ENCODE data around the gene ISX.

Gene ISX

DNA sequence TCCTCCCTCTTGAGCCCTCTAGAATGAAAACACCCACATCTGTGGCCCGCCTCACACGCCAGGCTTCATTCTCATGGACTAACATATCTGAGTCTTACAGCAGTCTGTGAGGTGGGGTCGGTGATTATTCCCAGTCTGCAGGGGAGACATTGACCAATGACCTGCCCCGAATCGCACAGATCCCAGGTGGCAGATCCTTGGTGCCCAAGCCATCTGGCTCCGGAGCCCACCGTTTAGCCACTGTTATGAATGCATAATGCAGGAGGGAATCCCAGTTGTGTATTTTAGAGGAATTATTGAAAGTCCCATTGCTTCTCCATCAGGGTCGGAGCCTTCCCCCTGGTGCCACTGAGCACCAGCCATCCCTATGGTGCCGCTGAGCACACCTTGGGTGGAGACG, 47.4 kb downstream of the ISX start:
- DNase-seq (ENCODE audit: low spot score), result no peak

DNA sequence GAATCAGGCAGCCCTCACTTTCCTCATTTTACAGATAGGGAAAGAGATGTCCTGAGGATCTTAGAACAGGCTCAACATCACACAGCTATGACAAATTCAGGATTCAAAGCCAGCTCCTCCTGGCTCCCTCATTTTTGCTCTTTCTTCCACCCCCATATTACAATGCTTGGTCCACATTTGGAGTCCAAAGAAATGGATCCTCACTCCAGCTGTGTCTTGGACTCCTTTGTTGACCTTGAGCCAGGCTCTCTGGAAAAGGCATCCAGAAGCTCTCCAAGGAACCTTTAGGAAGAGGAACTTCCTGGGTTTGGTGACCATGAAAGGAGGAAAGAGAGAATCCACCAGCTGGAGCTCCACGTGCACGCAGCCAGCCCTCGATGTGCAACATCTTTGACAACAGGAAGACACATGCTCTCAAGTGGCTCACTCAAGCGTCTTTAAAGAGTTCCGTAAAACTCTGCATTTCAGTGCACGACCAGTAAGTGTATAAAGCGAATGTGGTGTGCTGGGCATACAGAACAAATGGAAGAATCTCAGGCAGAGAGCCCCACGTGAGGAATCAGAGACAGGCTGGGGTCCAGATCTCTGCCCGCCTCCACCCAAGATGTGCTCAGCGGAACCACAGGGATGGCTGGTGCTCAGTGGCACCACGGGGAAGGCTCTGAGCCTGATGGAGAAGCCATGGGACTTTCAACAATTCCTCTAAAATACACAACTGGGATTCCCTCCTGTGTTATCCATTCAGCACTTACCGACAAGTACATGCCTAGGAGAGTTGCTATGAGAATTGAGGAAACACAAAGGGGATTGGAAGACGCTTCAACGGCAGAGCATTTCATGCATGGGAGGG, 48.4 kb downstream of the ISX start:
- DNase-seq (ENCODE audit: low spot score), result no peak

DNA sequence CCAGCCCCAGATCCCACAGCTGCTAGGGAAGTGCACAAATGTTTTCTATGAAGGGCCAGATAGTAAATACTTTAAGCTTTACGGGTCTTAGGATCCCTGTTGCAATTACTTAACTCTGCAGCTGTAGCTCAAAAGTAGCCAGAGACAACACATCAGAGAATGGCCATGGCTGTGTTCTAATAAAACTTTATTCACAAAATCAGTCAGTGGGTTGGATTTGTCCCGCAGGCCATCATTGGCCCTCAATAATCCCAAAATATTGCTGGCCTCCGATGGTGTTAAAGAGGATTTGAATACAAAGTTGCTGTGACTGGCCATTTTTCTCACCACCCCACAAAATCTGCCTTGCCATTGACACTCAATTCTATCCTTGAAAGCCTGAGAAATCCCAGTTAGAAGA, 49.6 kb downstream of the ISX start:
- DNase-seq (ENCODE audit: low spot score), result no peak

DNA sequence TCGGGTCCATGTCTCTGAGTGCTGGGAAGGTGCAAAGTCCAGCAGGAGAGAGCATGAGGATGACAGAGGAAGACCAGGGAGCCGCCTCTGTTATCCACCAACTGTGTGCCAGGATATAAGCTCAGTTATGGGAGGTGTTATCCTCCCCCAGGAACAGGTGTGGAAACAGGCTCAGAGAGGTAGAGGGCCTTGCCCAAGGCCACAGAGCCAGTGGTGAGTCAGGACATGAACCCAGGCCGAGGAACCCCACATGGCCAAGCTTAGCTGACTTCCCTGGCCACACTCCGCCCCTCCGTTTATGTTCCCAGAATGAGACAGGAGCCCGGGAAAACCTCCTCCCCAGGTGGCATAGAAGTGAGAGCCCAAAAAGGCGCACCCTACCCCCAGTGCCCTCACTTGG, 50.3 kb downstream of the ISX start:
- DNase-seq (ENCODE audit: low spot score), result no peak

DNA sequence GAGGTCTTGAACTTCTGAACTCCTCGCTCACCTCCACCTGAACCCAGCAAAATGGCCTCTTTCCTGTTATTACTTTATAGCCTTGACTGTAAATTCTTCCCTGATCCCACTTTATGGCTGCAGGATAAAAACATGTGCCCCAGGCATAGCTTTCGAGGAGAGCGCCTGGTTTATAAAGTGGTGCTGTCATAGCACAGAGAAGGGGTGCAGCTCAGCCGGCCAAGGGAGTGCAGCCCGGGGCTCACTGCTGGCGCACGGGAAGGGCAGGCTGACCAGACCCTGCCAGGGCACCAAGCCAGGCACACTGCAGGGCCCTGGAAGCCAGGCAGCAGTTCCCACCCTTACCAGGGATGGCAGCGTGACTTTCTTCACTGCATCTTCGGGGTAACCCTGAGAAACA, 50.9 kb downstream of the ISX start:
- no peak for DNase-seq (ENCODE audit: low spot score)

DNA sequence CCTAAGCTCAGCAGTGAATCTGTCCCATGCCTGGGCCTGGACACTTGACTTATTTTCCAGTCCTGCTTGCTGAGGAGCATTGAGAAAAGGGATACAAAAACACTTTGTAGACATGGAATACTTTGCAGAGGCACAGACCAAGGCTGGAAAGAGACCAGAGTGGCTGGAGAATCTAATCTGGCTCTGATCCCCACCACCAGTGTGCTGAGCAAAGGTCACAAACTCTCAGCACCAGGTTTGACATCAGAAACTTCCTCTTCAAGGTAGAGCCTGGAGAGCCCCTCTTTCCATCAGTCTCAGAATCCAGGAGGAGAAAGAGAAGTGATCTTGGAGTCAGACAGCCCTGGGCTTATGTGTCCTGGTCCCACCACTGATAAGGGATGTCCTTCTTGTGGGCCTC, 53.5 kb downstream of the ISX start:
- DNase-seq (ENCODE audit: low spot score), result no peak

DNA sequence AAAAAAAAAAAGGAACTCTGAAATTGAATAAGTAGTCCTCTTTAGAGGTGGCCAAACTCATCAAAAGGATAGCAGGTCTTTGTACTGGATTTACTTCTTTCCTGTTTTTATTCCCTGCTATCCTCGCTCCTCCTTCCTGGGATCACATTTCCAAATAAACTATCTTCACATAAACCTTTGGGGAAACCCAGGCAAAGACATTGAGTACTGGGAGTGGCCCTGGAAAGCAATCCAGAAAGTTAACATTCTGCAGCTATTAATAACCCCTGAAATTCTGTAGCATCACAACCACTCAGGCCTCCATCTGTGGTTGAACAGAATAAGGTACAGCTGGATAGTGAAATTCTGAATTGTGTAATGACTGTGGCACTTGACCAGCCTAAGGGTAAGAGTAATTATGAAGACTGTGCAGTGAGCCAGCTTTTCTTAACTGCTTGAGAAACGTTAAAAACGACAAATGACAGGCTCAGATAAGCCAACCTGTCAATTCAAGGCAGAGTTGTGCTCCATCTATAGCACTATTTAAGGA, 58.8 kb downstream of the ISX start:
- DNase-seq (ENCODE audit: low spot score), result no peak

DNA sequence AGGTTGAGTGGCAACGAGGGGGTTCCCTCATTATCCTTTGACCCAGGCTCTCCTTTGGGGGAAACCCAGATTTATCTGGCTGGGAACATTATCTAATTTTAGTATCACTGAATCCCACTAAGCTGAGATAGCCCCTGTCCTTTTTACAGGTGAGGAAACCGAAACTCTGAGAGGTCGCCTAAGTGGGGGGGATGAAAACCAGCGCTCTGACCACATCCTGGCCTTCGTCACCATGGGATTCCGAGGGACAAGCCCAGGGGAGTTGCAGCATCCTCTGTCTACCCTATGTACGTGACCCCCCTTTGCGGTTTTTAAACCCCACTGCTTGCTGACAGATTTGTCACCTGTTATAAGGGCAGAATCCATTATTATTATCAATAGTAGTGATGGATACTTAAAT, 61.0 kb downstream of the ISX start:
- DNase-seq (ENCODE audit: low spot score), result no peak

DNA sequence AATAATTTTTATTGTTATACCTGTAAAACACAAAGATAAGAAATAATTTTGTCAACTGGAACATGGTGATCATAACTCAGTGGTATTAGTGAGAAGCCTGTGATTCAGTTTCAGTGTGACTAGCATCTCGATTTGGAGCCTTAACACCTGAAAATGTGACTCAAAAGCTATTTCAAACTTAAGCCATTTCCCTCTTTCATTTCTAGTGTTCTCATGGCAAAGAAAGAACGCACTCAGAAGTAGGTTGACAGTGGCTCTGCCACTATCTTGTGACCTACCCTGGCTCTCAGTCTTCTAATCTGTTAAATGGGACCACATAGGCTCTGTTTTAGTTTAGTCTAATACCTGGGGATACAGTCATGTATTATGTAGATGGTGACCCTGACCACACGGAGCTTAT, 62.7 kb downstream of the ISX start:
- DNase-seq (ENCODE audit: low spot score), result no peak

DNA sequence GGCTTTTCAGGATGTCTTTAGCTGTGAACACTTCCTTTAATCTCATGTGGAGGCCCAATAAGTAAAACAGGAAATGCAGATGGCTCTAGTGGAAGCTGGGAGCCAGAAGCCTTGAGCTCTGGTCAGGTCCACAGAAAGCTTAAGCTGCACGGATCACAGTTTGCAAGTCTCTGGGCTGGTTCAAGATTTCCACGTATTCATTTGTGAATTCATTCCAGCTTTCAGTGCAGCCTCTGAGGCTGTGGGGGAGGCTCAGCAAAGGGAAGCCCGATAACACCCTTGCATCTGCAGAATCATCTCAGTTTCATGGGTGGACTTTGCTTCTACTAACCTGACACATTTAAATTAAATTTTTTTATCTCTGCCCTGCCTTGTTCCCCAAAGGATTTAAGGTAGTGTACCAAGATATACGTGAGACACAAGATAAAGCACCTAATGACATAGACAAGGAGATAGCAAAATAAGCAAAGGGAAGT, 65.6 kb downstream of the ISX start:
- no peak for DNase-seq (ENCODE audit: low spot score)

DNA sequence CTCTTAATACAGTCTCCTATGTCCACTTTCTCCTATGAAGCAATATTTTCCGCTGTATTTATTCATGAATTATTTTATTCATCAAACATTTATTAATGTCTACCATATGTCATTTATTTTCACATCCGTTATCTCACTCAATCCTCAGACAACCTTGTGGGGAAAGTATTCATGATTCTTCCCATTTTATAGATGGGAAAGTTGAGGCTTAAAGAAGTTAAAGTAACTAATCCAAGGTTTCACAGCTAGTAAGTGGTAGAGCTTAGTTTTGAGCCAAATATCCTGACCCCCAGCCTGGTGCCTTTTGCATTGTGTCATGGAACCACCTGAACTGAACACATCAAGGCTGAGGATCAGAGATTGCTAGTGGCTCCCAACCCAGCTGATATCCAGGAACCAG, 66.6 kb downstream of the ISX start:
- no peak for DNase-seq (ENCODE audit: low spot score)

DNA sequence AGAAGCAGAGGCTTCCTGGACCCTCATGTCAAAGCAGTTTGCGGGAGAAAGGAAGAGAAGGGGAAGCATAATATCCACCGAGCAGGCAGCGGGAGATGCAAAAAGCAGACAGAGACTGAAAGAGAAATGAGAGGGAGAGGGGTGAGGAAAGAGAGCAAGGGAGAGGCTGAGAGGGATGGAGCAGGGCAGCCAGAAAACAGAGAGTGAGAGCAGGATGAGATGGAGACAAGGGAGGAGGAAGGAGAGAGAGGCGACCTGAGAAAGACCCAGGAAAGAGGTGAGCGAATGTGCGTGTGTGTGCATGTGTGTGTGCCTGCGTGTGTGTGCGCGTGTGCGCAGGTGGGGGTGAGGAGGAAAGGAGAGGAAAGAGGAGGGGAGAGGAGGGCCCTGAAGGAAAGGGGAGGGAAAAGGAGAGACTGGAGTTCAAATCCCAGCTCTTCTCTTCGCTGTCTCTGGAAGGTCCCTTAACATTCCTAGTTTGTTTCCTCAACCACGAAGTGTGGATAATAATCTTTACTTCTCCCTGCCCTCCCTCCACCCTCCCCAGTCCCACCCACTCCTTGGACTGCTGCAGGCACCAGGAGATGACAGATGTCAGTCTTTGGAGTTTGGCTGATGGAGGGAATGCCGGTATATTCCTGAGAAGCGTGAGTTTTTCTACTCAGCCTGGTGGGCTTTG, 67.9 kb downstream of the ISX start:
- no peak for DNase-seq (ENCODE audit: low spot score)

DNA sequence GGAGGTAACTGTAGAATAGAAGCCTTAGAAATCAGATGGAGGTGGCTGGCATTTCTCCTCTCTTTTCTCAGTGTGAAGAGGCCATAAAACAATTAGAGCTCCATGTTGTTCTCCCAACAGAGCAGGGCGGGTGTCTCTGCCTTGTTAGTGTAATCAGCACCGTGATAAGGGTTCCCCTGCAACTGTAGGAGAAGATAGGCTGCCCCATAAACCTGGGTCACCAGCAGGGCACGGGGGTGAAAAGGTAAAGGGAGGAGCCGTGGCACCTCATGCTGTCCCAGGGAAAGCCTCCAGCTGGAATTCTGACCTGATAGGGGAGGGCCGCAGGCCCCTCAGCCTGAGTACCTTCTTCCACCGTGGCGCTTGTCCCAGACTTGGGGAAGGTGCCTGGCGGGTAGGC, 68.7 kb downstream of the ISX start:
- DNase-seq (ENCODE audit: low spot score), result peak; percentile 47

DNA sequence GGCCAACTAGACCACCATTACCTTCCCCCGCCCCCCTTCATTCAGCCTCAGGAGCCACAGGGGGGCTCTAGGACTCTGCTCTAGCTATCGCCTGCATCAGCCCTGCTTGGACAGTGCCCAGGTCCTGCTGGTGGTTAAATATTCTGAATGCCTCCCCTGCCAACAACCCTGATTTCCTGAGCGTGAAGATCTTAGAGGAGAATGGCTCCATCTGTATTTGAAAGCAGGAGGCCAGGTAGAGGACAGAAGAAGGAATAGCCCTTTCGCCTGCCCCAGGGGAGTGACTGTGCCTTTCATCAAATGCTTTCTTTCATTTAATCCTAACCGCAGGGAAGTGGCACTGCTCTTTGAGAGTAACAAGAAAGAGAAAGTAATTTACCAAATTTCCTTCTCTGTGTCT, 69.2 kb downstream of the ISX start:
- peak; percentile 74 for DNase-seq (ENCODE audit: low spot score)
